Breast epithelium (tissue), 4 donors: ENCODE results near the gene GPC5. TPM values are rescaled to one million over a fixed set of nuclear protein-coding genes. Genes with fewer than 3 reads are reported as not detected.

ENCODE experiments used
- DNase-seq, 2 donors: peaks; one replicate each; pipeline ENCODE4 v3.0.0-alpha.2; 2019; ENCODE audit warnings: low spot score in 2 of 2
- H3K27ac ChIP-seq, 2 donors: fragments of 200-600 bp; sonication (generic) in 1 of 2; one replicate each; pipeline ENCODE4 v1.5.1; 2016 to 2019; ENCODE audit warnings: mild to moderate bottlenecking in 1 of 2
- H3K27me3 ChIP-seq, 2 donors: fragments of 200-600 bp; sonication (generic) in 1 of 2; one replicate each; pipeline versions ENCODE4 v1.5.1 to v1.6.0; 2017 to 2019; ENCODE audit warnings: control low read depth in 1 of 2, mild to moderate bottlenecking in 1 of 2
- H3K36me3 ChIP-seq: fragments of 200-600 bp; one replicate; pipeline ENCODE4 v1.5.1; 2019
- H3K4me1 ChIP-seq, 2 donors: fragments of 200-600 bp; sonication (generic); one replicate each; pipeline ENCODE4 v1.5.1; 2016 to 2019; ENCODE audit warnings: control low read depth in 1 of 2
- H3K4me3 ChIP-seq, 3 donors: fragments of 200-600 bp; sonication (generic); 1 replicate in 2 of 3; 2 replicates in 1 of 3; pipeline ENCODE4 v1.5.1; 2016 to 2019; ENCODE audit warnings: mild to moderate bottlenecking in 3 of 3, moderate library complexity in 2 of 3
- H3K9me3 ChIP-seq, 2 donors: fragments of 200-600 bp; sonication (generic) in 1 of 2; one replicate each; pipeline ENCODE4 v1.5.1; 2016 to 2019; ENCODE audit warnings: control low read depth in 1 of 2
- CTCF ChIP-seq, 3 donors: fragments of 450-650 bp; IDR thresholded peaks; one replicate each; pipeline ENCODE4 v1.5.1; 2016 to 2017; ENCODE audit warnings: antibody characterized with exemption in 3 of 3, mild to moderate bottlenecking in 3 of 3, moderate library complexity in 3 of 3
- POLR2A ChIP-seq: fragments of 450-650 bp; IDR thresholded peaks from one replicate; pipeline ENCODE4 v1.6.1; 2016; ENCODE audit warnings: antibody characterized with exemption, mild to moderate bottlenecking, moderate library complexity
- POLR2AphosphoS5 ChIP-seq, 3 donors: sonication (generic); formaldehyde crosslinking; IDR thresholded peaks; one replicate each; pipeline ENCODE4 v1.6.1; 2017; ENCODE audit warnings: antibody characterized with exemption in 3 of 3
- intact Hi-C: fragments of 100-400 bp; cut with DNase I; formaldehyde crosslinking; loops from one replicate; pipeline ENCODE4 v1.15.1; 2023; ENCODE audit warnings: low total_unique reads
- total RNA-seq, 3 donors: library from RNA; depleted of rRNA; stranded (reverse); fragments of >200 nt; gene quantifications; one replicate each; pipeline ENCODE4 v1.1.0, GENCODE V29; 2016

The GPC5 gene
- total RNA-seq, 3 donors from 2014 or later: 0.88 to 0.98 TPM; not detected in 1

DNA sequence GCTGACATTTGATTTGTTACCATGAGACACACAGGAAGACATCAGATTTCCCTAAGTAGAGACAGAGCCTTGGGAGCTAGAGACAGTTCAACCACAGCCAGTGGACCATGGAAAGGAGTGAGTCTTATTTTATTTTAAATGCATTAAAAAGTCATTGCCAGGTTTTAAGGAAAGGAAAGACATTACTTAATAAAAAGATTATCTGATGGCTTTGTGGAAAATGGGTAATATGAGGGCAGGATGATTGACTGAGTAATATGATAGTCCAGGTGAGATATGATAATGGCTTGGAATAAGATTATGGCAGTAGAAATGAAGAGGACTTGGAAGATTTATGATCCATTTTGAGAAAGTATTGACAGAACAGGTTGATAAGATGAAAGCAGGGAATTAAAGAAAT is 580.1 kb downstream of the GPC5 start:
- no peak for DNase-seq
- peaks cover 3 to 5% of the 10 kb centered on the region in 2 donors for H3K9me3 ChIP-seq
- no peaks in the 10 kb centered on the region for H3K4me1 ChIP-seq
- no peak for TF ChIP-seq POLR2A
- no peak for TF ChIP-seq CTCF (IDR thresholded peaks at IDR 0.05)
- TF ChIP-seq POLR2AphosphoS5 (IDR thresholded peaks at IDR 0.05): no peak
- no peaks in the 10 kb centered on the region for H3K27me3 ChIP-seq
- no peaks in the 10 kb centered on the region for H3K36me3 ChIP-seq
- H3K27ac ChIP-seq: no peak overlapping the region
- intact Hi-C loops: no loop called here
- no peak overlapping the region for H3K4me3 ChIP-seq

- H3K4me3 ChIP-seq: no peak overlapping the region
- TF ChIP-seq POLR2A (no peak), POLR2AphosphoS5 (IDR thresholded peaks at IDR 0.05) (no peak), CTCF (IDR thresholded peaks at IDR 0.05) (no peak)
- H3K27me3 ChIP-seq: no peaks in the 10 kb centered on the region
- no peaks in the 10 kb centered on the region for H3K4me1 ChIP-seq
- H3K27ac ChIP-seq: no peak overlapping the region
- H3K9me3 ChIP-seq: no peaks in the 10 kb centered on the region
- H3K36me3 ChIP-seq: no peaks in the 10 kb centered on the region
- intact Hi-C loops: no loop called here
- no peak for DNase-seq
Observed at GRCh38 chr13:91986761-91987483, 588.5 kb downstream of the GPC5 start.

GRCh38 chr13:91988331-91988730 is 589.9 kb downstream of the GPC5 start:
- Histone ChIP-seq H3K36me3 (no peaks in the 10 kb centered on the region), H3K4me3 (no peak overlapping the region), H3K9me3 (no peaks in the 10 kb centered on the region), H3K4me1 (no peaks in the 10 kb centered on the region), H3K27me3 (no peaks in the 10 kb centered on the region), H3K27ac (no peak overlapping the region)
- intact Hi-C loops: no loop called here
- no peak for TF ChIP-seq CTCF (IDR thresholded peaks at IDR 0.05)
- DNase-seq: no peak

GRCh38 chr13:92012787-92013186 is 614.4 kb downstream of the GPC5 start:
- no peak for TF ChIP-seq POLR2A
- no peak for TF ChIP-seq CTCF (IDR thresholded peaks at IDR 0.05)
- no peak for TF ChIP-seq POLR2AphosphoS5 (IDR thresholded peaks at IDR 0.05)
- no peaks in the 10 kb centered on the region for H3K27me3 ChIP-seq
- no peak for DNase-seq
- no peaks in the 10 kb centered on the region for H3K4me1 ChIP-seq
- H3K27ac ChIP-seq: no peak overlapping the region
- H3K9me3 ChIP-seq: peaks cover 0 to 7% of the 10 kb centered on the region in 2 donors
- intact Hi-C loops: no loop called here
- no peak overlapping the region for H3K4me3 ChIP-seq
- no peaks in the 10 kb centered on the region for H3K36me3 ChIP-seq

DNA sequence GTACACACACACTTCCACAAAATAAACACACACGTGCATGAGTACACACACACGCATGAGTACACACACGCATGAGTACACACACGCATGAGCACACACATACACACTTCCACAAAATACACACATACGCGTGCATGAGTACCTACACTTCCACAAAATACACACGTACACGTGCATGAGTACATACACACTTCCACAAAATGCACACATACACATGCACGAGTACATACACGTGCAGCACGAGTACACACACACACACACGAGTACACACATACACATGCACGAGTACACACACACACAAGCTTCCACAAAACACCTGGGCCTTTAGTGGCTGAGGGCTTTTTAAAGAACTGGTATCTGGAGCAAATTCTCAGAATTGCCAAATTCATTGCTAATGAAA is 619.3 kb downstream of the GPC5 start:
- H3K4me1 ChIP-seq: no peaks in the 10 kb centered on the region
- no peak overlapping the region for H3K27ac ChIP-seq
- H3K4me3 ChIP-seq: no peak overlapping the region
- intact Hi-C loops: no loop called here
- peaks cover 0 to 6% of the 10 kb centered on the region in 2 donors for H3K9me3 ChIP-seq
- no peaks in the 10 kb centered on the region for H3K36me3 ChIP-seq
- TF ChIP-seq POLR2AphosphoS5 (IDR thresholded peaks at IDR 0.05): no peak
- TF ChIP-seq POLR2A: no peak
- no peak for TF ChIP-seq CTCF (IDR thresholded peaks at IDR 0.05)
- DNase-seq: no peak
- H3K27me3 ChIP-seq: no peaks in the 10 kb centered on the region
